ENCODE results near the gene CFAP73. TPM values are rescaled to one million over a fixed set of nuclear protein-coding genes. Genes with fewer than 3 reads are reported as not detected.

CFAP73 gene
- total RNA-seq, 4 donors from 2014 or later, result 0.56 TPM; not detected in 3

DNA sequence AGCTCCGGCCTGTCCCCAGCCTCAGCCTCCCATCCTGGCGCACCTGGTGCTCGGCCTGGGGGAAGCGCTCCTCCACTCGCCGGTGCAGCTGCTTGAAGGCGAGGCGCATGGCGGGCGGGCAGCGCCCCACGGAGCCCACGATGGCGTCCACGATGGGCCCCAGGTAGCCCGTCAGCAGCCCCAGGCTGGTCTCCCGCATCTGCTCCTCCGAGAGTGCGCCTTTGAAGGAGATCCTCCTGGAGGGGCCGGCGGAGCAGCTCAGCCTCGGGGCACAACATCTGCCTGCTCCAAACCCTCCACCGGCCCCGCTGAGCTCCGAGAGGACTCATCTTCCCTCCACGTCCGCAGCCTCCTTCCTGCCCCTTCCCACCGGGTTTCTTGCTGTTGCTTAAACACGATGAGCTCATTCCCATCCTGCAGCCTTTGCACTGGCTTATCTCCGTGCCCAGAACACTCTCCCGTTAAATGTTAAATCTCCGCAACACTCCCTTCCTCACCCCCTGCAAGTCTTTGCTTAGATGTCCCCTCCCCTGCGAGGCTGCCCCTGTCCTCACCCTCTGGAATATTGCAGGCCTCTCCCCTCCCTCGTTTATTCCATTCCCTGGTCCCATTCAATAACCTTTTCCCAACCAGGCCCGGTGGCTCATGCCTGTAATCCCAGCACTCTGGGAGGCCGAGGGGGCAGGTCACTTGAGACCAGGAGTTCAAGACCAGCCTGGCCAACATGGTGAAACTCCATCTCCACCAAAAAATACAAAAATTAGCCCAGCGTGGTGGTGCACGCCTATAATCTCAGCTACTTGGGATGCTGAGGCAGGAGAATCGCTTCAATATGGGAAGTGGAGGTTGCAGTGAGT is 37.3 kb upstream of the CFAP73 start:
- 76 to 83% methylated on average over 22 to 31 of the region's 39 CpGs for WGBS, 2 donors
- no peak for TF ChIP-seq POLR2A (IDR thresholded peaks at IDR 0.05)
- TF ChIP-seq, protein P1, sequence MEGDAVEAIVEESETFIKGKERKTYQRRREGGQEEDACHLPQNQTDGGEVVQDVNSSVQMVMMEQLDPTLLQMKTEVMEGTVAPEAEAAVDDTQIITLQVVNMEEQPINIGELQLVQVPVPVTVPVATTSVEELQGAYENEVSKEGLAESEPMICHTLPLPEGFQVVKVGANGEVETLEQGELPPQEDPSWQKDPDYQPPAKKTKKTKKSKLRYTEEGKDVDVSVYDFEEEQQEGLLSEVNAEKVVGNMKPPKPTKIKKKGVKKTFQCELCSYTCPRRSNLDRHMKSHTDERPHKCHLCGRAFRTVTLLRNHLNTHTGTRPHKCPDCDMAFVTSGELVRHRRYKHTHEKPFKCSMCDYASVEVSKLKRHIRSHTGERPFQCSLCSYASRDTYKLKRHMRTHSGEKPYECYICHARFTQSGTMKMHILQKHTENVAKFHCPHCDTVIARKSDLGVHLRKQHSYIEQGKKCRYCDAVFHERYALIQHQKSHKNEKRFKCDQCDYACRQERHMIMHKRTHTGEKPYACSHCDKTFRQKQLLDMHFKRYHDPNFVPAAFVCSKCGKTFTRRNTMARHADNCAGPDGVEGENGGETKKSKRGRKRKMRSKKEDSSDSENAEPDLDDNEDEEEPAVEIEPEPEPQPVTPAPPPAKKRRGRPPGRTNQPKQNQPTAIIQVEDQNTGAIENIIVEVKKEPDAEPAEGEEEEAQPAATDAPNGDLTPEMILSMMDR (IDR thresholded peaks at IDR 0.05), result no peak
- DNase-seq, result no peak

DNA sequence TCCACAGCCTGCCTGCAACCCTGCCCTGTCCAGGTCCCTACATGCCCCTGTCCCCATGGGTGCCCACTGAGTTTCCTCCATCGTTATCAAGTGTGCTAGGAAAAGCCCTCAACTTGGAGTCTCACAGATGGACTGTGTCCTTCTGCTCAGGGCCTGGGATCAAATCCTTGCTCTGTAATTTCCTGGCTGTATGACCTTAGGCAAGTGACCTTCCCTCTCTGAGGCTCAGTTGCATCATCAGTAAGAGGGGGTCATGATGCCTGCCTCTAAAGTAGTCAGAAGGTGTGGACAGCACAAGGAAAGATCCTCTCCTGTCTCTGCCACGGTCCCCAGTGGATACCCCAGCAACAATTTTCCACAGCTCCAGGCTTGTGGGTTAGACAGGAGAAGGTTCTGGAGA is 36.1 kb upstream of the CFAP73 start:
- WGBS, 2 donors, result 63 to 73% methylated on average over 1 to 2 of the region's 2 CpGs
- H3K4me1 ChIP-seq, result peaks cover 0 to 6% of the 10 kb centered on the region in 2 donors
- TF ChIP-seq POLR2A (IDR thresholded peaks at IDR 0.05), result no peak
- TF ChIP-seq, protein P1 (IDR thresholded peaks at IDR 0.05), result no peak
- H3K36me3 ChIP-seq, result no peaks in the 10 kb centered on the region
- H3K27ac ChIP-seq, result no peak overlapping the region
- no peak overlapping the region for H3K4me3 ChIP-seq (replicated peaks in 1 of 3)
- no peaks in the 10 kb centered on the region for H3K9me3 ChIP-seq
- no peaks in the 10 kb centered on the region for H3K27me3 ChIP-seq
- intact Hi-C loops (cut with DNase I), result no loop called here
- DNase-seq, result no peak

More for the DNA sequence above, 37.3 kb upstream of the CFAP73 start:
- no peaks in the 10 kb centered on the region for H3K27me3 ChIP-seq
- no peak overlapping the region for H3K27ac ChIP-seq
- H3K36me3 ChIP-seq, result peaks cover 0 to 2% of the 10 kb centered on the region in 2 donors
- intact Hi-C loops (cut with DNase I), result no loop called here
- H3K4me1 ChIP-seq, result peaks cover 0 to 6% of the 10 kb centered on the region in 2 donors
- H3K9me3 ChIP-seq, result no peaks in the 10 kb centered on the region
- no peak overlapping the region for H3K4me3 ChIP-seq (replicated peaks in 1 of 3)

DNA sequence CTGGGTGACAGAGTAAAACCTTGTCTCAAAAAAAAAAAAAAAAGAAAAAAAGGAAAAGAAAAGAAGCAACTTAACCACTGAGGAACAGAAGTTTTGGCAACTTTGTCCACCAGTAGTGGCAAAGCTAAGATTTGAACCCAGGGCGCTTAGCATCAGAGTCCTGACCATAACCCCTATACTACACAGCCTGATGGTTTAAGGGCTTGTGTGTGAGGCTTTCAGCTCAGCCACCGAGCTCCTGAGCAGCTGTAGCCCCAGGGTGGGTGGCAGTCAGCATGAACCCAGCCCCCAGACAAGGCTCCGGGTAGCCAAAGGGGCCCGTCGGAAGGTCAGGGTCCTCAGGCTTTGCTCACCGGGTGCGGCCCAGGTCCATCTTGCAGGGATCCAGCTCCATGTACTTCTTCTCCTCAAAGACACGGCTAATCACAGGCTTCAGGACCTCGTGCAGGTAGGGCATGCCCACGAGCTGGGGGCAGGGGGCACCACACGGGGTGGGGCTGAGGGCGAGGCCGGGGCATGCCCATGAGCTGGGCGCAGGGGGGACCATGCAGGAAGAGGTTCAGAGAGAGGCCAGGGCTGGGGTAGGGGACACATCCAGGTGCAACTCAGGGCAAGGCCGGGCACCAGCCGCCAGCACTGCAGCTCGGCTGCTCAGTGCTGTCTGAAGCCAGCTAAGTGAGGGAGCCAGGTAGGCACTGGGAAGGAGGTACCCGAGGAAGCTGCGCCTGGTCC is 34.9 kb upstream of the CFAP73 start:
- Histone ChIP-seq H3K4me1 (peaks cover 0 to 5% of the 10 kb centered on the region in 2 donors), H3K27me3 (no peaks in the 10 kb centered on the region), H3K36me3 (no peaks in the 10 kb centered on the region), H3K9me3 (no peaks in the 10 kb centered on the region), H3K4me3 (replicated peaks in 1 of 3) (no peak overlapping the region), H3K27ac (no peak overlapping the region)
- no peak for DNase-seq
- 88 to 95% methylated on average over 12 to 19 of the region's 19 CpGs for WGBS, 2 donors
- intact Hi-C loops (cut with DNase I), result no loop called here
- TF ChIP-seq, protein P1 (IDR thresholded peaks at IDR 0.05), result no peak
- no peak for TF ChIP-seq POLR2A (IDR thresholded peaks at IDR 0.05)

DNA sequence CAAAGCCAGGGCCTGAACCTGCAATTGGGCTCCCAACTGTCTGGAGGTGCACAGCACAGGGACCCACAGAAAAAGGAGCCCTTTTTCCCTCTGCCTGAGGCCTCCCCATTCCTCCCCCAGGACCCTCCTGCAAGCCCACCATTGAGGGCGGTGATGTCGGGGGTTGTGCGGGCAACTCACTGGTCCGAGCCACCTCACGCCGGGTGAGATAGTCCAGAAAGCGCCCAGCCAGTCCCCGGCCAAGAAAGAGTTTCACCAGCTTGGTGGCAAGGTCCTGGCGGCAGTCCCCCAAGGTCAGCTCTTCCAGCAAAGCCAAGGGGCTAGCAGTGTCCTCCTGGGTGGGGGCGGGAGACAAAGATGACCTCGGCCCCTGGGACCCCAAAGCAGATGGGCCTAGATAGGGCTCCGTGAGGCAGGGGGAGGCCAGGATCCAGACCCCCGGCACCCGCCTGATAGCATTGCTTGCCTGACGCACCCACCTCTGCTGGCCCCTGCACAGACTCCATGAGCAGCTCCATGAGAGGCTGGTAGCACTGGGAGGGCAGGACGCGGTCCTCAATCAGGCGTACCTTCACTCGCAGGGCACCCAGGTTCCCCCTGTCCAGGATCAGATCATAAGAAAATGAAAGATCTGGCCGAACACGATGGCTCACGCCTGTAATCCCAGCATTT is 33.9 kb upstream of the CFAP73 start:
- Histone ChIP-seq H3K4me3 (replicated peaks in 1 of 3) (no peak overlapping the region), H3K4me1 (no peaks in the 10 kb centered on the region), H3K27me3 (no peaks in the 10 kb centered on the region), H3K36me3 (no peaks in the 10 kb centered on the region), H3K27ac (no peak overlapping the region), H3K9me3 (no peaks in the 10 kb centered on the region)
- intact Hi-C loops (cut with DNase I), result no loop called here
- WGBS, 2 donors, result 76 to 85% methylated on average over 8 to 15 of the region's 22 CpGs
- DNase-seq, result no peak
- TF ChIP-seq, protein P1 (IDR thresholded peaks at IDR 0.05), result no peak
- TF ChIP-seq POLR2A (IDR thresholded peaks at IDR 0.05), result no peak
